ENCODE data around the gene AQP4.

AQP4 gene

DNA sequence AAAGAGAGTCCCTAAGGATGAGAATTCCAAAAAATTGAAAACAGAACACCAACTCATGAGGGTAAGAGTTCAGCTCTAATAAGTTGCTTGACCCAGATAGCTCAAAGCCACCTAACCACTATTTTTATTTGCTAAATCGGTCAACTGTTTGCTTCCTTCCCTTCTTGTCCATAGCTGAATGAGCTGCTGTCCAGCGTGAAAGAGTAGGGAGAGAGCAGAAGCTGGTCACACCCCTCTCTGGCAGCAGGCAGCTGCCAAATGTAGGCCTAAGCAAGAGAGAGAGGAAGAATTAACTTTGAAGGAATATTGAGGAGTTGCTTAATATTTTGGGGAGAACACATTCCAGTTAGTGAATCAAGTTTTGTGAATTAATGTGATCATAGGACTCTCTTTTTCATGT lies 25.9 kb downstream of the AQP4 start:
- no peak for DNase-seq

DNA sequence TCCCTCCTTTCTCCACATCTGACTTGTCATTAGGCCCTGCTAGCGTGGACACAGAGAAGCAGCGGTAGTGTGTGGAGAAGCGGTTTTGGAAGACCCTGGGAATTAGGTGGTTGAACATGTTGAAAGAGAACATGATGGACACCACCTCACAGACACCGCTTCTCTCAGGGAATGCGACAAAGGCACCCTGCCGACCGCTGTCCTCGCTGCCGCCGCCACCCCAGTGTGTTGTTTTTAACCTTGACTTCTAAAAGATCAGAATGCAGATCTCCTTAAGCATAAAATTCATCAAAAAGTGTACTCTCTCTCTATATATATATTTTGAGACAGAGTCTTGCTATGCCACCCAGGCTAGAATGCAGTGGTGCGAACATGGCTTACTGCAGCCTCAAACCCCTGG lies 33.2 kb downstream of the AQP4 start:
- no peak for DNase-seq

DNA sequence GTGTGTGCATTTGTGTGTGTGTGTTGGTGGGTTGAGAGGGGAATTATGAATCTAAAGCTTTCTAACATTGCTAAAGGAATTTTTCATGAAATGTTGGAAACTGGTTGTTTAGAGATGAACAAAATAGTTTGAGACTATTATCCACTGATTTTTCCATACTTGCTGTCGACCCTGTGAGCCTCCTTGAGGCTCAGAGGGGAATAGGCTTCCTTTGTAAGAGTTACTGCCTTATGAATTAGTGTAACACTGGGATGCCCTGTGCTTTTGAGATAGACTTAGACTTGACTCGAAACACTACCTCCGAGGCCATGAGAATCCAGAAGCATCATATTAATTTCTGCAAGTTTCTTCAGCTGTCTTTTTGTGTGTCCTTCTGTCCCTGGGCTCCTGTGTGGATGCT lies 37.9 kb downstream of the AQP4 start:
- DNase-seq: no peak

DNA sequence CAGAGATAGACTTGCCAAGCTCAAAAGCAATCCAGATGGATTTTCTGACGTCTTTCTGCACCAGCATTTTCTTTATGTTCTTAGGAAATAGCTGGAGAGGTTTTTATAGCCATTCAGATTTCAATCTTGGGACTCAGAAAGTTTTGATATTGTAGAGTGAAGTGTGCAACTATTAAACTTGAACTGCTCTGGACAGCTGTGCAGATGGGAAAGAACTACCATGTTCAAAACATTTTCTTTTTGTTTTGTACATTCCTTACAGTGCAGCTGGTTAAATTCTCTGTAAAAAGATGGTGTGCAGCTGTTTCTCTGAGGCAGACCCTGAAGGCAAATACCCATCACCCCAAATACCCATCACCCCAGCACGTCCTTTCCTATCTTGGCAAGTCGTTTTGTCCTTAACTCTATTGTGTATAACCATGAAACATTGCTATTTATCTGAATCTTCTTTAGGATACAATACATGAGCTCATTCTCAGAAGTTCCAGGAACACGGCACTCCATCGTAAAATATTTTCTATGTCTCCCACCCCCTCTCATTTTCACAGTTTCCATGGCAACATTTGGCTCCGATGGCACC lies 38.8 kb downstream of the AQP4 start:
- no peak for DNase-seq

DNA sequence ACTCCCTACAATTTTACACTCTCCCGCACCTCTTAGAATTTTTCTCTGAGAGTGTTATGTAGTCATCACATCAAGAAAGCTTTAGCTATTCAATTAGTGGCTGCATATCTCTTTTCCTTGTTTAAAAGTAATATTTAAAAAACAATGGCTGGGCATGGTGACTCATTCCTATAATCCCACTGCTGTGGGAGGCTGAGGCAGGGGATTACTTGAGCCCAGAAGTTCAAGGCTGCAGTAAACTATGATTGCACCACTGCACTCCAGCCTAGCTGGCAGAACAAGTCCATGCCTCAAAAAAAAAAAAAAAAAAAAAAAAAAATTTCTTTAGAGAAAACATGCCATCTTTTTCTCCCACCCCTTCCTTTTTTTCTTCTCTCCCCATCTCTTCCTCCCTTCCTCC lies 44.3 kb downstream of the AQP4 start:
- no peak for DNase-seq

DNA sequence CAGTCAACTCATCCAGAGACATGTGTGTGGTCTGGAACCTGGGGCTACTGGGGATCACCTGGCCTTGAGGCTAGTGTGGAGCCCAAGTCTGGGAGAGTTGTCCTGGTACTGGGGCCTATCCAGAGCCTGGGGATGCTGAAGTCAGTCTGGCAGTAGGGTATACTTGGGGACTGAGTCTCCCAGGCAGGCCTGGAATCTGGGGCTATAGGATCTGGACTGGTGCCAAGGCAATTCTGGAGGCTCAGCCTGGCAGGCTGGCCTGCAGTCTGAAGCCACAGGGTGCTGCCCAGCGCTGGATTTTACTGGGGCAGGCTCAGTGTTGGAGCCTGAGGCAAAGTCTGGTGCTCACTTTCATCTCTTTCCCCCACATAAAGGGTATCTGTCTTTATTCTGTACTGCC lies 46.5 kb downstream of the AQP4 start:
- DNase-seq: no peak

DNA sequence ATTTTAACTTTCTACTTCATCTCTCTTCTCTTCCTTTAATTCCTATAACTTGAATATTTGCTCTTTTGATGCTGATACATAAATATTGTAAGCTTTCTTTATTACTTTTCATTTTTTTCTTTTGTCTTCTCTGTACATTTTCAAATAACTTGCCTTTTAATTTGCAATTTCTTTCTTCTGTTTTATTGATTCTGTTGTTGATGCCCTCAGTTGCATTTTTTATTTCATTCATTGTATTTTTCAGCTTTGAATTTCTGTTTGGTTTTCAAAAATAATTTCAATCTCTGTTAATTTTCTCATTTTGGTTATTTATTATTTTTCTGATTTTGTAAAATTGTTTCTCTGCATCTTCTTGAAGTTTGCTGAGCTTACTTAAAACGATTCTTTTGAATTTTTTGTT lies 47.0 kb downstream of the AQP4 start:
- DNase-seq: no peak

DNA sequence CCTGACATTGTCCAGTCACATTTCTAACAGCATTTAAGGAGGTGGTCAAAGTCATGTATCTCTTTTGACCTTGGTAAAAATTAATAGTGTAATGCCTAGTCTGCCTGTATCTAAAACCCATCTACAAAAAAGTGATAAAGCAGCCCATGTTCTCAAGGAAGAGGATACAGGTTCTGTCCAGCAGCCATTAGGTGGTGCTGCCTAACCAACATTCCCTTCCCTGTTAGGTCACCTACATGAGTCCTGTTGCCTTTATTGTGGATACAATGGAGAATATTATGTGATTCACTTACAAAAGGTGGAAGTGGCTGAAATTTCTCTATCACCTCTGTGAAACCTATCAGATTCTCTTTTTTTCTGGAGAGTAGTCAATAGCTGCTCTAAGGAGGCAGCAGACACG lies 52.5 kb downstream of the AQP4 start:
- no peak for DNase-seq

DNA sequence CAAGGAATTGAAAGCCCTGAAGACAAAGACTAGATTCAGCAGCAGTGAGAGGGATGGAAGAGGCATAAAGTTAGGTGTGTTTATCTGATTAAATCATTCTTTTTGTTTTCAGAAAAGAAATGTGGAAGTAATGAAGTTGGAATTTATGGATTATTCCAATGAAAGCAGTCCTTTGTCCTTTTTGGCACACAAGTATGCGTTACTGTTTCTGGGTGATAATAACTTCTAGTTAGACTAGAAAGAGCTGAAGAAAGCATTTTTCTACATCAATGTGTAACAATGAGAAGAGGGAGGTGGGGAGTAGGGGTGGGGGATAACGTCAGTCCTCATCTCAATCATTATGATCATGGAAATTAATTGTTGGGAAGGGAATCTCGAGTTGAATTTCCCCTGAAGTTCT lies 53.0 kb downstream of the AQP4 start:
- no peak for DNase-seq

DNA sequence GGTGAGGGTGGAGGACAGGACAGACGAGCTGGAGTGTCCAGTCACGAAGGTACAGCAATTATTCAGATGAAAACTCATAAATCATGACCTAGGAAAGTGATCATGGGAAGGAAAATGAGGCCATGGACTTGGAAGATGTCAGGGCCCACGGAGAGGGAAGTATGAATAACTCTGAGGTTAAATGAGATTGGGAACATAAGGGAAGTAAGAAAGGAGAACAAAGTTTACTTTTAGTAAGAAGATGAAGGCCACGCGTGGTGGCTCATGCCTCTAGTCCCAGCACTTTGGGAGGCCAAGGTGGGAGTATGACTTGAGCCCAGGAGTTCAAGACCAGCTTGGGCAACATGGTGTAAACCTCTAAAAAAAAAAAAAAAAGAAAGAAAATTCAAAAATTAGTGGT lies 56.2 kb downstream of the AQP4 start:
- no peak for DNase-seq

DNA sequence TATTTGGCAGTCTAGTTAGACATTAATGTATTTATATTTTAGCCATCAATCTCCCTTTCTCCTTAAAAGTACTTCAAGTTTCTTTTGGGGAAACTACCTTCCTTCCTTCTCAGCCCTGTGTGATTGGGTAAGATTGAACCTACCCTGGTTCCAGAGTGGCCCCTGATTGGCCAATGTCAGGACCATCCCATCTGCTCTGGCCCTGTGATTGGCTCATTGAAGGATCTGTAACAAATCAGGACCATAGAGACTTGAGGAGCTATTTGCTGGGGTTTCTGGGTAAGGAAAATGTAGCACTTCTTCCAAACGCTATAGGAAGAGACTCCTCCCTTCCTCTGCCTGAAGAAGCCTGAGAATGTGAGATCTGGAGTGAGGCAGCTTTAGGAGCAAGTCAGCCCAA lies 59.3 kb downstream of the AQP4 start:
- DNase-seq: no peak

DNA sequence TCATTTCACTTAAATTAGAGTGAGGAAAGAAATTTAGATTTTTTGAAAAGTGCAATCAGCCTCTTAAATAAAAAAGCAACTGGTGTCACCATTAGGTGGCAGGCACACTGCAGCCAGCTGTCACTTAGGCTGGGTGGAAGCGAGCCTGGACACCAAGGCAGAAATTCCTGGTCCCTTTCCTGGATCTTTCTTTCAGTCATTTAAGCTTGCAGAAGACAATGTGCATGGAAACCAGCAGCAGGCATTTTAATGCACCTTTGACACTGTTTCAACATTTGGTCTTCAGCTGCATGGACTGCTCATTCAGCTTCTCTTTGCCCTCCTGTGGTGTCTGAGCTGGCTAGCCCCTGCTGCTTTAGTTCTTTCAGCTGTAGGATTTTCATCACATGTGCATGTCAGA lies 61.0 kb downstream of the AQP4 start:
- no peak for DNase-seq

DNA sequence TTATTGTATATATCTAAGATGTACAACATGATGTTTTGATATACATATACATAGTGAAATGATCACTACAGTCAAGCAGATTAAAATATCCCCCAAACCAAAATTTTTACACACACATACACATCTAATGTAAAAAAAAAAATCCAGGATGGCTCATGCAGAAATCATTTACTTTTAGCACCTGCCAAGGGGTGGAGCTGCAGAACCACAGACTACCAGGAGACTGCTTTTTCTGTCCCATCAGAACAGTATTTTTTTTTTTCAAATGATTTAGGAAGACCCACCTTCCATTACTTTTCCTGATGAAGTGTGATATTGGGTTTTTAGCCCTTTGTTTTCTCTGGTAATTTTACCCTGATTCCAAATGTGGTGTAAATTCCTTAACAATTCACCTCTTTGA lies 61.9 kb downstream of the AQP4 start:
- no peak for DNase-seq

DNA sequence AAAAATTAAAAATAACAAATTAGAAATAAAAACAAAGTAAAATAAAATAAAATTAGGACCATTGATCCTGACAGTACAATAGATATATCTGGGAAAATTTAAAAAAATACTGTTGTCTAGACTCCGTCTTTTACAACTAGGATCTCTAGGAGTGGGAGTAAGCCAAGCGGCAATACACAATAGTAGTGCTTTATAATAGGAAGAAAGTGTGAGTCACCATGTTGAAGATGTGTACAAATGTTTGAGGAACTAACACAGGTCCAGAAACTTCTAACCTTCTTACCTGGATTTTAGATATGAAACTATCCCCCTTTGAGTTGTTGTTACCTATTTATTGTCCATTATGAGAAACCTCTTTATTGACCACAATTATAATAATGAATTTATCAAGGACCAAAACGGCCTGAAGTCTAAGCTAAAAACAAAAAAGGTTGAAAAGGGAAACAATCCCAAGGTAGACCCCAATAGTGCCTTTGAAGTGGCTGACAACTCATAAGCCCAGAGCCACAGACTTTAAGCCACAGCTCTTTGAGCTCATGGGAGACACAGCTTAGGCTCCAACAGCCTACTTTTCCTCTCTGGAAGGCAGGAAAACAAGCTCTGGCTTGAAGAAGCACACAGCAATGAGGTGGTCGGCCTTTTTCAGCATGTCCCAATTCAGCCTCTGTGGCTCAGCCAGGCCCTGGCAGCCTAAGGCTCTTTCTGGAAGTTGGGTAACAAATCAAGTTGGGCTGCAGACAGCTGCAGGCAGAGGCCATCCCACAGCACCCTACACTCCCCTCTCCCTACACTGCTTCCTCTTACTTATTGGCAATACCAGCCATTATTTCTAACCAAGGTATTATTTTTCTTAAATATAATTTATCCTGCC lies 62.9 kb downstream of the AQP4 start:
- no peak for DNase-seq
